Endothelial cell of hepatic sinusoid (primary cell): ENCODE measurements around the gene STARD4.

Source experiments
- in situ Hi-C: cut with HindIII; loops from 2 replicates; pipeline ENCODE4 v1.10.0; 2017; ENCODE audit warnings: low sequenced_read_pairs

The STARD4 gene

DNA sequence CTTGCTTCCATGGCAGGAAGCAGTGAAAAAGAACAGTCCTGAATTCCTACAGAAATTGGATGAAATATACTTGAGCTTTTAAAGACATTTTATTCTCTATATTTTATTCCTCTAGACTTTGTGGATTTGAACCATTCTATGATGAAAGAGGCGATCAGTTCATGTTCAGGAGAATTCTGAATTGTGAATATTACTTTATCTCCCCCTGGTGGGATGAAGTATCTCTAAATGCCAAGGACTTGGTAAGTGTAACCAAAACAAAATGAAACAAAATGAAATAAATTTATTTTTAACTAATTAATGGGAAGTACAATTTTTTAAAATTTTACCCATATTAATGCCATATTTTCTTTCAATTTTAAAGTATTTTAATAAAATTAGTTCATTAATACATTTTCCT lies 34.1 kb downstream of the STARD4 start:
- in situ Hi-C loops: no loop called here

DNA sequence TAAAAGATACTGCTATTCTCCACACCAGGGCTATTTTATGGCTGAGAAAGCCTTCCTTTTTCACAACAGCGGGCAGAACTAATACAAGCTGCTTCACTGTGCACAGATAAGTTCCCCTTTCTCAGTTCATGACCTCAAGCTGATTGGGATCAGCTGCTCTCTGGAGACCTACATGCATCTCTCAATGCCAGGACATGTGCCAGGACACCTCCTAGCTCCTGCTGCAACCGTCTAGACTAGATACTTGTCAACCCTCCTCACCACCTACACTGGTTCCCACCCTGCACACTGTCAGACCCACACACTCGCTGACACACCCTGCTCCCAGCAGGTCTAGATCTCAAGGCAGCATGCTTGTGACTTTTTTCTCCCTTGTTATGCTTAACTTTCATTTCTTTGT lies 39.8 kb downstream of the STARD4 start:
- in situ Hi-C loops: no loop called here

DNA sequence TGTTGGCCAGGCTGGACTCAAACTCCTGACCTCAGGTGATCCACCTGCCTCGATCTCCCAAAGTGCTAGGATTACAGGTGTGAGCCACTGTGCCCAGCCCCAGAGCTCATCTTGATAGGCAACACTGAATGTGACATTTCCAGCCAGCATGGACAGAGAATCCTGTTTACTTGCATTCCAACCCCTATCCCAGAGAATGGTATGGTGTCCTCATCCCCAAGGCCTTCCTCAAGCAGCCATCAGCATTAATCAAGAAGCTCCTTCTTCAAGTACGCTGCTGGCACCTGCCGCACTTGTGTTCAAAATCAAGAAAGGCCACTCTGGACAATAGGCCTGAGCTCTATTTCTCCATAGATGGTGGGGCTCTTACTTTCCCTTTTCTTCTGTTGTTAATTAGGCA lies 40.2 kb downstream of the STARD4 start:
- in situ Hi-C loops: no loop called here

DNA sequence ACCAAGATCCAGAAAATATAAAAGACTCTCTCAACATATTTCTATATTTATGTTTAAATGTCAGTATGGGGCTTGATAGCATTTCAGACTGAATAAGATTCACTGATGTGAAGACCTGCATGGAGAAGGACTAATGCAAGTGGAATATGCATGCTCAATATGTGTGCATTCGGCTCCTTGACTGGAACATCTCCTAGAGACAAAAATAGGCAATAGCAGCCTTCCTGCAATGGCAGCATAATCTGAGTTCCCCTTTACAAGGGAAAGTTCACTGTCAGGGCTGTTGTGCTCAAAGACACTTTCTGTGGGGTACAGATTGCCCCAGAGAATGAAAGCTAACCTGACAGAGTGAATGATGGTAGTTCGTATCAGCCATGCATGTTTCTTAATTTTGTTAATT lies 42.4 kb downstream of the STARD4 start:
- in situ Hi-C loops: no loop called here

DNA sequence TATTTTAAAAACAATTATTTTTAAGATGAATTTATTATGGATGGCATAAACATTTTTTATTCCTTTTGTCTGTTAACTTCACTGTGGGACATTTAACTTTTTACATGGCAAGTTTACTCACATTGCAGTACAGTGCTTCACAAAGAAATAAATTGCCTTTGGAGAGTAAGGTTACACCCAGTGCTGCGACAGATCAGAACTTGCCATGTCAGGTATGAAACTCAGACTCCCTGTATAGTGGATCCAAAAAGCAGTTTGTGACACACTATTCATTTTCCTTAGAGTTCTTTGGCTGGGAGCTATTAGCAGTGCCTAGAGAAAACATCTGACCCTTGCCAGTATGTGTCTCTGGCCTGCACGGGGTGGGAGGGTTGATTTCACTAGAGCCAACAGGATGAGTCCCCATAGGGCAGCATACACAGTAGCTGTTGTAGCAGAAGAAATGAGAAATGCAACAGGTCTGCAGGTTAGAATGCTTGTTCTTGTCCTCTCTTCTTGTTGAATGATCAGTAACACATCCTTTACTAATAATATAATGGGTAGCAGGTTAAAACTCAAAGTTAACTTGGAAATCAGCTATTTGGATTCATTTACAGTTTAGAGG lies 42.9 kb downstream of the STARD4 start:
- in situ Hi-C loops: no loop called here

DNA sequence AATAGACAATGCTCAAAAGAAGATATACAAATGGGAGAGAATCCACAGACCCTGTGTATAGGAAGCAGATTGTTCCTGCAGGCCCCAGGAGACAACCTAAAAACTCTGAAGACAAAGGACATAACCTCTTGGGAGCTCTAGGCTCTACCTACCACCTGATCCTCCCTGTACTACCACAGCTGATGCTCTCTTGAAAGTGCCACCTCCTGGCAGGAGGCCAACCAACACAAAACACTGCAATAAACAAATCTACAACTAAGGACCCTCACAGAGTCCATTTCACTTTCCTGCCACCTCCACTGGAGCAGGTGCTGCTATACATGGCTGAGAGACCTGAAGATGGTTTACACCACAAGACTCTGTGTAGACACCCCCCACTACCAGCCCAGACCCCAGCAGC lies 49.0 kb downstream of the STARD4 start:
- in situ Hi-C loops: no loop called here

DNA sequence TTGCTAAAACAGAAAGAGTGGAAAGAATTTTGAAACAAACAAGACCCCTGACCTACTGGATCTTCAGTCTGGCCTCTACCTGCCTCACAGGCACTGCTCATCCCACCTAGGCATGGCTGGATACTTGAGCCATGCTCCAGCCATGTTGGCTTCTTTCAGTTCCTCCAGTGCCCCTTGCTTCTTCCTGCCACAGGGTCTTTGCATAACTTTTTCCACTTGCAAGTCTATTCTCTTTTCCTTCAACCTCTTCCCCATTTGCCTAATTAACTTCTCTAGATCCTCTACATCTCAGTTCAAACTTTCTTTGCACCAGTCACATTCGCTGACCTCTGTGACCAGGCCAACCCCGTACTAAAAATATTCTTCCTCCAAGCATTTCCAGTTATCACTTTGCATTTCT lies 50.4 kb downstream of the STARD4 start:
- in situ Hi-C loops: no loop called here

DNA sequence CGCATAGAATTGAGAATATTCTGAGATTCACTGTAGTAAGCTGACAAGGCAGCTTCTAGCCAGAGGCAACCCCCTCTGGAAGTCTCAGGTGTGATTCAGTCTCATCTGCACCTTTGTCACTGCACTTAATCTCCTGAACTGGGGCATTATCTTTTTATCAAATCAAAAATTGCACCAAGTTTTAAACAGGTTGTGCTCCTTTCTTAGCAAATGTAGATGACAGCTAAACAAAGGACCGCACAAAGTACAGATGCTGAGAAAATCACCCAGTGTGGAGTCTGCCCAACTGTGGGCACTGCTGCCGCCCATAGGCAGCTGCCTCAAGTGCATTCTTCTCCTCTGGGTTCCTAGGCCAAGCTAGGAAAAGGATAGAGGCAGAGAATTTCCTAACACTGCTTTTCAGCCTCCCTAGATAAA lies 51.1 kb downstream of the STARD4 start:
- in situ Hi-C loops: no loop called here

DNA sequence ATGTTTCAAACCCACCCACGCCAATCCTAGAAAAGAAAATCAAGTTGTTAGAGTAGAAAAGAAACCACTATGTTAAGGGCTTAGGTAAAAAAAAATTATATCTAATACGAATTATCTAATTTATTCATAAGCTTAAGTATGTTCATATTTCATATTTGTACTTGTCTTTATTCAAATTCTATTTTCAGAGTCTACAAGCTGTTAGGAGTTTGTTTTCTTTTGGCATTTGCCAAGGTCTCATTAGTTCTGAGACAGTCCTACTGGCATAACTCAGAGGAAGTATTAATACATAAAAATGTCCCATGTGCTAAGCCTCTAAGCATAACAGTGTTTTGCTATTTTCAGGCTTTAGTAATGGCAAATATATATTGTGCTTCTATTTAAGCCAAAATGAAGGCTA lies 57.6 kb downstream of the STARD4 start:
- in situ Hi-C loops: loop anchor here (5.0 kb wide), 1 partner anchor 33 kb away; no protein-coding TSS in a partner anchor

DNA sequence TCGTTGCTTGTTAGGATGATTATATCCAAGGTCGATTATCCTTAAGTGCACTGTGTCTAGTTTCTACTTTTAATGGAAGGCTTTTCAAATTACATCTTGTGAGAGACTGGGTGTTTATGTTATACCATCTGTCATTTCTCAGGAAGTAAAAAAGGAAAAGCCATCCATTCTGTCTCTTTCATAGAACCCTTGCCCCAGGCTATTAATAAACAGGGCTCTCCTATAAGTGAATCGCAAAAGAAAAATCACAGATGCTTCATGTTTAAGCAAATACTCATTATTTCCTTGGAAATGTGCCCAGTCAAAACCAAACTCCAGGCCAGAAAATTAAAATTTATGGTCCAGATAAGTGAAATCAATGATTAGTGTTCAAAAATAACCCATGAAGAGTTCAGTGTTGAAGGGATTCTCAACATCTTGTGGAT lies 58.1 kb downstream of the STARD4 start:
- in situ Hi-C loops: loop anchor here (5.0 kb wide), 1 partner anchor 33 kb away; no protein-coding TSS in a partner anchor

DNA sequence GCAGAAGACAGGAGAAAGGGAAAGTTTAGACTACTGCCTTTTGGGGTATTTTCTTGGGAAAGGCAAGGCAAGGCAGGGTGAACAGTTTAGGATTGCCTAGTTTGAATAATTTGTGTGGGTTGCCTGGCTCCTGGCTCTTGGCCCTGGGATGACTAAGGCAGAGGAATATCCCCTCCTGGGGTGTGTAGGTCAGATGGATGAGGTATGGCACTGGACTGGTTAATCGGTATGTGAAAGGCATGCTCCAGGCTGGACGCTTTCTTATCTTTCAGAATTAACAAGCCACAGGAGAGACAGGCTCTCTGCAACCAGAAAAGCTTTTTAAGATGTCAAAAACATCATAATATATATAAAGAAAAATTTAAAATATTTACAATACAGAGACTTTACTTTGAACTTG lies 58.6 kb downstream of the STARD4 start:
- in situ Hi-C loops: loop anchor here (5.0 kb wide), 1 partner anchor 34 kb away; no protein-coding TSS in a partner anchor

DNA sequence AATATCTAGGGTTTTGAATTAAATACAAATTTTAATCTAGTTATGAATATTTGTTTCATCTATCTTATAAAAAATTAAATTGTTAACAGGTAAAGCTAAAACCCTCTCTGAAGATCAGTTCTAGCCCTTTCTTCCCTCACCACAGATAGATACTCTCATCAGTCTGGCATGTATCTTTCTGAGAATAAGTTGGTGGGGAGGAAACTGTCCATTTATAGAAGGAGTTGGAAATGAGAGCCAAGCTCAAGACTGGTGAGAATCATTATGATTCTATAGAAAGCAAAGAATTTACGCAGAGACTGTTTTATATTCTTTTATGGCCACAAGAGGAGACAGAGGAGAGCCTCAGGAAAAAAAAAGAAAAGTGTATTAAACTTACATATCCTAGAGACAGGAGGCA lies 59.0 kb downstream of the STARD4 start:
- in situ Hi-C loops: loop anchor here (5.0 kb wide), 1 partner anchor 34 kb away; no protein-coding TSS in a partner anchor

DNA sequence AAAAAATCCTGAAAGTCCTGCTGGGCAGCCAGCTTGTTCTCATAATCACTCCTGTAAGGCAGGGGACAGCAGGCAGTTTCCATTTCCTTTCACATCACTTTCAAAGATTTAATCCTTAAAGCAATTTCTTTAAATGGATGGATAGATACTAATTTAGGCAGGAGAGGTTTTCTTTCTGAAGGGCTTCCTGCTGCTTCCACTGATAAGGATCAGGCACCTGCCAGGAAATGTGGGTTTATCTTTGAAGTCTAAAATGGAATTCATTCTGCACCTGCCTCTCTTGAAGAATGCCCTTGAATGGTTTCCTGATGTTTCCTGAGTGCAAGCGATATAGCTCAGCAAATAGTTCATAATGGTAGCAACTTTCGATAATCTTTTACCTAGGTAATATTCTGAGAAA lies 64.5 kb downstream of the STARD4 start:
- in situ Hi-C loops: no loop called here

DNA sequence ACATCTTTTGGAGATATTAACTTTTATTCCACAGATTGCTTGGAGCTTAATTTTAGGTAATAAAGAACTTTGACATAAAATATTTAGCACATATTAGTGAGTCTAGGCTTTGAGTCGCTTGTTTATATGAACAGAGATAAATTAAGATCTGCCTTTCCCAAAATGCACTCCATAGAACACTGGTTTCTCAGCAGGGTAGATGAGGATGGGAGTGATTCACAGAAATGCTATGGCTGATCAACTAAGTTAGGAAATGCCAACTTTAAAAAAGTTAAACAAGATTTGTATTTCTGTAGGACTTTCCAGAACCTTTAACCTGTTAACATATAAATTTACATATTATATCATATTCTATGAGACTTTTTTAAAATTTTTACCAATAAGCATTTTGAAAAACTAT lies 65.2 kb downstream of the STARD4 start:
- in situ Hi-C loops: no loop called here
